Neuronal stem cell (in vitro differentiated cells): ENCODE data around the gene HARBI1.

ENCODE experiments used
- DNase-seq: peaks from one replicate; pipeline ENCODE4 v3.0.0-alpha.2; 2013; ENCODE audit warnings: low spot score
- H2AFZ ChIP-seq: one replicate; pipeline ENCODE4 v1.6.1; 2013; ENCODE audit warnings: mild to moderate bottlenecking, low read length, inconsistent platforms
- H2AK5ac ChIP-seq: 2 replicates; pipeline ENCODE4 v1.6.1; 2013; ENCODE audit warnings: low read depth, mild to moderate bottlenecking, inconsistent platforms, low read length, moderate library complexity, mixed read lengths
- H2BK120ac ChIP-seq: 2 replicates; pipeline ENCODE4 v1.6.1; 2013; ENCODE audit warnings: low read depth, mild to moderate bottlenecking, inconsistent platforms, low read length, moderate library complexity, mixed read lengths
- H2BK12ac ChIP-seq: one replicate; pipeline ENCODE4 v1.6.1; 2013; ENCODE audit warnings: low read length, inconsistent platforms
- H2BK15ac ChIP-seq: 2 replicates; pipeline ENCODE4 v1.6.1; 2013; ENCODE audit warnings: mild to moderate bottlenecking, low read length, inconsistent platforms, mixed read lengths
- H2BK5ac ChIP-seq: one replicate; pipeline ENCODE4 v1.6.1; 2013; ENCODE audit warnings: inconsistent platforms, mild to moderate bottlenecking, low read length, moderate library complexity
- H3K14ac ChIP-seq: one replicate; pipeline ENCODE4 v1.6.1; 2013; ENCODE audit warnings: low read length, inconsistent platforms
- H3K18ac ChIP-seq: 2 replicates; pipeline ENCODE4 v1.6.1; 2013; ENCODE audit warnings: low read length, inconsistent platforms
- H3K23ac ChIP-seq: 2 replicates; pipeline ENCODE4 v1.6.1; 2013; ENCODE audit warnings: low read depth, mild to moderate bottlenecking, mixed read lengths, low read length, inconsistent platforms; ENCODE audit not compliant: poor library complexity
- H3K27ac ChIP-seq: replicated peaks from 3 replicates; pipeline ENCODE4 v1.5.1; 2013; ENCODE audit warnings: low read length, inconsistent platforms
- H3K27me3 ChIP-seq, 3 experiments: 2 replicates each; pipeline ENCODE4 v1.6.1; 2013; ENCODE audit warnings: low read length in 3 of 3, mild to moderate bottlenecking in 2 of 3, inconsistent platforms in 1 of 3, low read depth in 1 of 3, mixed read lengths in 1 of 3, moderate library complexity in 1 of 3; ENCODE audit not compliant: control insufficient read depth in 3 of 3, insufficient read depth in 3 of 3
- H3K36me3 ChIP-seq, 2 donors: replicated peaks in 1 of 2; 2 replicates each; pipeline ENCODE4 v1.6.1; 2013; ENCODE audit warnings: low read length in 2 of 2; ENCODE audit not compliant: control insufficient read depth in 2 of 2, insufficient read depth in 2 of 2
- H3K4ac ChIP-seq: 2 replicates; pipeline ENCODE4 v1.6.1; 2013; ENCODE audit warnings: inconsistent platforms, mild to moderate bottlenecking, low read length, moderate library complexity
- H3K4me1 ChIP-seq, 2 donors: 1 replicate in 1 of 2; 2 replicates in 1 of 2; pipeline ENCODE4 v1.6.1; 2013; ENCODE audit warnings: low read length in 2 of 2, low read depth in 1 of 2; ENCODE audit not compliant: control insufficient read depth in 2 of 2, insufficient read depth in 1 of 2
- H3K4me2 ChIP-seq: one replicate; pipeline ENCODE4 v1.6.1; 2013; ENCODE audit warnings: mild to moderate bottlenecking, low read length, inconsistent platforms; ENCODE audit not compliant: insufficient read depth, poor library complexity, severe bottlenecking
- H3K4me3 ChIP-seq, 2 donors: 2 replicates each; pipeline ENCODE4 v1.5.1; 2013; ENCODE audit warnings: low read length in 2 of 2, mild to moderate bottlenecking in 2 of 2, inconsistent platforms in 1 of 2, moderate library complexity in 1 of 2
- H3K79me1 ChIP-seq: one replicate; pipeline ENCODE4 v1.6.1; 2013; ENCODE audit warnings: low read depth, mild to moderate bottlenecking, inconsistent platforms, low read length, moderate library complexity
- H3K9ac ChIP-seq: one replicate; pipeline ENCODE4 v1.6.1; 2013; ENCODE audit warnings: mild to moderate bottlenecking, low read depth, low read length, inconsistent platforms; ENCODE audit not compliant: poor library complexity
- H3K9me3 ChIP-seq, 2 donors: replicated peaks in 1 of 2; 2 replicates each; pipeline versions ENCODE3 to v1.6.1; 2013; ENCODE audit warnings: low read length in 2 of 2, mild to moderate bottlenecking in 2 of 2, inconsistent platforms in 1 of 2, low read depth in 1 of 2, mixed read lengths in 1 of 2, moderate library complexity in 1 of 2; ENCODE audit not compliant: control insufficient read depth in 2 of 2, insufficient read depth in 1 of 2
- H4K8ac ChIP-seq: one replicate; pipeline ENCODE4 v1.6.1; 2013; ENCODE audit warnings: low read depth, mild to moderate bottlenecking, inconsistent platforms, low read length, moderate library complexity
- H4K91ac ChIP-seq: one replicate; pipeline ENCODE4 v1.6.1; 2013; ENCODE audit warnings: low read length, low read depth, mild to moderate bottlenecking, inconsistent platforms; ENCODE audit not compliant: poor library complexity
- WGBS, 2 donors: extraction: QIAGEN DNeasy Blood & Tissue Kit; methylation state at CpG; one replicate each; pipeline ENCODE4 v1.1.7; 2013; ENCODE audit warnings: missing lambda C conversion rate in 2 of 2, mixed read lengths in 1 of 2; ENCODE audit not compliant: insufficient read length in 2 of 2, insufficient replicate concordance in 1 of 2; ENCODE audit errors: extremely low coverage in 2 of 2; 5-methylcytosine and 5-hydroxymethylcytosine counted together

Gene HARBI1

DNA sequence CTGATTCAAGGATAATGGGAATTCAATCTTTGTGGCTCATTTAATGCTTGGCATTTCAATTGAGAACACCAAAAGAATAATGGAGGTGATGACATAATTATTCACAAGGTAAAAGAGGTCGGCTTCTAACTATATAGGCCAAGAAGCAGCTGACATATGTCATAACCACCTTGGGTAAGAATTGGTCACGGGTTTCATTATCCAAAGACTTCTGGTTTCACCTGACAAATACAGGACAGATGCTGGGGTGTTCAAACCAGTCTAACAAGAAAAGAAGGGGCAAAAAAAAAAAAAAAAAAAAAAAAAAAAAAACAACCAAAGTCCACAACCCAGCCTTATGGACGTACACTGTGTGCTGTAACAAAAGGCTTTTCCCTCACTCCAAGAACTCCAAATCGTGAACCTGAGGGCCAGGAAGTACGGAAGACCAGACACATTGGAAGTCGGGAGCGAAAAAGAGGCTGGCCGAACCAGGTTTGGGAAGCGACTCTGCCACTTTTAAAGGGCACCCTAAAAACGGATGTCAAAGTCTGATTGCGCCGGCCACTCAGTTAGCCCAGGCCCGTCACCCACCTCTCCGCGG lies 385 bp downstream of the HARBI1 start:
- Histone ChIP-seq H3K14ac (no peak overlapping the region), H3K4ac (no peak overlapping the region), H2BK120ac (no peak overlapping the region), H4K91ac (no peak overlapping the region), H2BK5ac (peak overlapping the region; percentile 95), H3K23ac (no peak overlapping the region), H2AK5ac (no peak overlapping the region), H3K27me3 (no peaks in the 10 kb centered on the region), H2BK15ac (no peak overlapping the region), H3K36me3 (peaks cover 0 to 14% of the 10 kb centered on the region in 2 donors), H3K27ac (peak overlapping the region; percentile 60), H3K4me2 (peak overlapping the region; percentile 66), H2BK12ac (no peak overlapping the region), H3K18ac (peak overlapping the region; percentile 63), H3K4me1 (peaks cover 2 to 14% of the 10 kb centered on the region in 2 donors), H3K9me3 (no peaks in the 10 kb centered on the region), H3K4me3 (peak overlapping the region; percentile 92), H2AFZ (peak overlapping the region; percentile 95), H3K79me1 (peaks cover 4% of the 10 kb centered on the region), H4K8ac (no peak overlapping the region), H3K9ac (peak overlapping the region; percentile 47)
- no CpG with 5 or more reads among the region's 15 CpGs for WGBS, 2 donors
- DNase-seq = no peak

DNA sequence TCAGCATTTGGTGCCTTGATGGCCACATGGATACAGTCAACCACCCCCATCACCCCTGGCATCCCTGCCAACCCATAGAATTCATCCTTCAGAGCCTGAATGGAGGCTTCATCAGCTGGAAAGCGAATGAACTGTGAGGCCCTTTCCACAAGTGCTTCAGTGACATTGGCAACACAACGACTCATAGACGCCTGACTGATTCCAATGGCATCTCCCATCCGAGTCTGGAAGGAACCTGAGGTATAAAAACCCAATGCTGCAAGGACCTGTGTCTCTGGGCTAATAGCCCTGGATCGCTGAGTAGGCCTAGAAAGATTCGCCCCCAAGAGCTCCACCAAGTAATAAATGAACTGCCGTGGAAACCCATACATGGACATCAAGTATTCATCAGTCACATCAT lies 1.3 kb downstream of the HARBI1 start:
- Histone ChIP-seq H3K23ac (no peak overlapping the region), H3K9ac (no peak overlapping the region), H3K27me3 (no peaks in the 10 kb centered on the region), H3K4me1 (peaks cover 2 to 14% of the 10 kb centered on the region in 2 donors), H2BK15ac (no peak overlapping the region), H2BK5ac (no peak overlapping the region), H3K79me1 (peaks cover 4% of the 10 kb centered on the region), H2BK12ac (no peak overlapping the region), H3K27ac (no peak overlapping the region), H2AK5ac (no peak overlapping the region), H4K91ac (no peak overlapping the region), H4K8ac (no peak overlapping the region), H3K18ac (no peak overlapping the region), H3K14ac (no peak overlapping the region), H3K36me3 (peaks cover 0 to 9% of the 10 kb centered on the region in 2 donors), H2BK120ac (no peak overlapping the region), H3K4ac (no peak overlapping the region), H3K4me3 (peak overlapping the region in 1 of 2 donors; percentile 0), H3K9me3 (no peaks in the 10 kb centered on the region), H2AFZ (no peak overlapping the region), H3K4me2 (no peak overlapping the region)
- no peak for DNase-seq
- WGBS, 2 donors = no CpG with 5 or more reads among the region's 7 CpGs

DNA sequence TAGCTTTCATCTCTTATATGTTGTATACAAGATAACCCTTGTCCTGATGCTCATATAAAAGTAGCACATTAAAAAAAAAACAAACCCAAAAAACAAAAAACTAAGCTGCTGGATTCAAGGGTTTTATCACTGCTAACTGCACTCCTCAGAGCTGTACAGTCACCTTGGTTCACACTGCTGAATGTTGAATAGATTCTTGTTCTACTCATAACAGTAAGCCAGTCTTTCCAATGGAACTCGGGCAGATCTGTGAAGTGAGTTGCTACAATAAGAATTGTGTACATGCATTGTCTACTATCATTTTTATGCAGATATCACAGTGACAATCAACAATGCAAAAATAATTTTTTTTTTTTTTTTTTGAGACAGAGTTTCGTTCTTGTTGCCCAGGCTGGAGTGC lies 4.7 kb downstream of the HARBI1 start:
- Histone ChIP-seq H4K91ac (no peak overlapping the region), H2BK120ac (no peak overlapping the region), H3K14ac (no peak overlapping the region), H3K79me1 (peaks cover 2% of the 10 kb centered on the region), H2AK5ac (no peak overlapping the region), H3K4me3 (no peak overlapping the region), H3K23ac (no peak overlapping the region), H3K18ac (no peak overlapping the region), H3K4me2 (no peak overlapping the region), H2BK12ac (no peak overlapping the region), H3K27me3 (no peaks in the 10 kb centered on the region), H2BK15ac (no peak overlapping the region), H3K27ac (no peak overlapping the region), H3K9ac (no peak overlapping the region), H3K9me3 (no peaks in the 10 kb centered on the region), H4K8ac (no peak overlapping the region), H3K4me1 (peaks cover 0 to 7% of the 10 kb centered on the region in 2 donors), H3K36me3 (no peaks in the 10 kb centered on the region), H2AFZ (no peak overlapping the region), H2BK5ac (no peak overlapping the region), H3K4ac (no peak overlapping the region)
- DNase-seq = no peak
- no CpG with 5 or more reads among the region's 2 CpGs for WGBS, 2 donors

DNA sequence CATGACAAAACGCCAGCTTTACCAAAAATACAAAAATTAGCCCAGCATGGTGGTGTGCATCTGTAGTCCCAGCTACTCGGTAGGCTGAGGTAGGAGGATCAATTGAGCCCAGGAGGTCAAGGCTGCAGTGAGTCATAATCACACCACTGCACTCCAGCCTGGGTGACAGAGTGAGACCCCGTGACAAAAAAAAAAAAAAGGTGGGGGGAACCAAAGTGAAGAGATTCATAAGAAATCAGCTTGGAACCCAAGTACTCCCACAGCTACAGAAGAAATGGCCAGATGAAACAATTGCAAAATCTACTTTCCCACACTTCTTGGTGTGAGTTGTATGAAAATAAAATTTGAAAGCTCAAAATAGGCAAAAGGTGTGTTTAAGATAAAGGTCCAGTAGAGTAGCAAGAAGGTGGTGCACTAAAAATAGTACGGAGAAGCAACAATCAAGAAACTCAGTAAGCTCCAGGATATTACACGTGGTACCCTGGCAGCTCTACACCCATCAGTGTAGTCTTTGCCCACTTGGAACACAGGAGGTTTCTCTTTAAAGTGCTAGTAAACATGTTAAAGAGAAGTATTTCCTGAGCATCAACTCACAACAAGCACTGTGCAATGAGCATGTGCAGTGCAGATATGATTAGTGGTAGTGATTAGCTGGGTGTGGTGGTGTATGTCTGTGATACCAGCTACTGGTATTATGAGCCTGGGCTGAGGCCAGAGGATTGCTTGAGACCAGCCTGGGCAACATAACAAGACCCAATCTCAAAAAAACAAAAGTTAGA lies 5.3 kb downstream of the HARBI1 start:
- peaks cover 2% of the 10 kb centered on the region for H3K79me1 ChIP-seq
- no peak overlapping the region for H3K4me2 ChIP-seq
- no peak overlapping the region for H2AK5ac ChIP-seq
- H4K8ac ChIP-seq = no peak overlapping the region
- no peaks in the 10 kb centered on the region for H3K36me3 ChIP-seq
- DNase-seq = no peak
- no peak overlapping the region for H2BK5ac ChIP-seq
- no peak overlapping the region for H2AFZ ChIP-seq
- no peak overlapping the region for H2BK120ac ChIP-seq
- no peak overlapping the region for H2BK12ac ChIP-seq
- no CpG with 5 or more reads among the region's 5 CpGs for WGBS, 2 donors
- H3K27me3 ChIP-seq = no peaks in the 10 kb centered on the region
- H3K14ac ChIP-seq = no peak overlapping the region
- H3K9ac ChIP-seq = no peak overlapping the region
- H2BK15ac ChIP-seq = no peak overlapping the region
- H3K18ac ChIP-seq = no peak overlapping the region
- H3K23ac ChIP-seq = no peak overlapping the region
- no peak overlapping the region for H3K27ac ChIP-seq
- H3K4ac ChIP-seq = no peak overlapping the region
- no peak overlapping the region for H4K91ac ChIP-seq
- H3K4me3 ChIP-seq = no peak overlapping the region
- H3K4me1 ChIP-seq = peaks cover 0 to 7% of the 10 kb centered on the region in 2 donors
- H3K9me3 ChIP-seq = no peaks in the 10 kb centered on the region
